Fibroblast of lung (primary cell): ENCODE measurements around the gene COPB1. TPM values are rescaled to one million over a fixed set of nuclear protein-coding genes. Genes with fewer than 3 reads are reported as not detected.

Experiments
- DNase-seq, 2 donors: peaks; one replicate each; pipeline versions ENCODE4 v3.0.0 to v3.0.0-alpha.2; 2010; ENCODE audit warnings: low read depth in 2 of 2
- H2AFZ ChIP-seq: 2 replicates; pipeline ENCODE4 v1.5.1; 2012; ENCODE audit warnings: low read length, control low read depth, inconsistent platforms
- H3K27ac ChIP-seq: 2 replicates; pipeline ENCODE4 v1.5.1; 2011; ENCODE audit warnings: low read length, control low read depth; ENCODE audit not compliant: insufficient read depth
- H3K27me3 ChIP-seq: 2 replicates; pipeline ENCODE4 v1.5.1; 2011; ENCODE audit warnings: mild to moderate bottlenecking, low read length; ENCODE audit not compliant: control insufficient read depth, insufficient read depth
- H3K36me3 ChIP-seq: 2 replicates; pipeline ENCODE4 v1.5.1; 2011; ENCODE audit warnings: low read length; ENCODE audit not compliant: control insufficient read depth, insufficient read depth
- H3K4me1 ChIP-seq: 2 replicates; pipeline ENCODE4 v1.5.1; 2011; ENCODE audit warnings: low read length; ENCODE audit not compliant: control insufficient read depth, insufficient read depth; ENCODE audit errors: extremely low read depth
- H3K4me2 ChIP-seq: 2 replicates; pipeline ENCODE4 v1.5.1; 2011; ENCODE audit warnings: low read length, control low read depth; ENCODE audit not compliant: insufficient read depth; ENCODE audit errors: extremely low read depth
- H3K4me3 ChIP-seq, 4 experiments: fragments of 200-600 bp in 1 of 4; sonication (generic) in 1 of 4; replicated peaks in 1 of 4; 2 replicates each; pipeline ENCODE4 v1.5.1; 2011 to 2016; ENCODE audit warnings: low read length in 4 of 4, low read depth in 3 of 4, mild to moderate bottlenecking in 3 of 4, control low read depth in 2 of 4, inconsistent platforms in 1 of 4, mixed read lengths in 1 of 4; ENCODE audit not compliant: insufficient read depth in 1 of 4; ENCODE audit errors: control extremely low read depth in 1 of 4
- H3K79me2 ChIP-seq: 2 replicates; pipeline ENCODE4 v1.5.1; 2012; ENCODE audit warnings: mild to moderate bottlenecking, low read length, inconsistent platforms; ENCODE audit not compliant: control insufficient read depth, insufficient read depth
- H3K9ac ChIP-seq: 2 replicates; pipeline ENCODE4 v1.5.1; 2011; ENCODE audit warnings: mild to moderate bottlenecking, low read length, control low read depth; ENCODE audit not compliant: insufficient read depth
- H3K9me3 ChIP-seq: 2 replicates; pipeline ENCODE4 v1.5.1; 2012; ENCODE audit warnings: low read depth, low read length; ENCODE audit not compliant: control insufficient read depth, insufficient read depth
- H4K20me1 ChIP-seq: 2 replicates; pipeline ENCODE4 v1.5.1; 2011; ENCODE audit warnings: low read length; ENCODE audit not compliant: control insufficient read depth, insufficient read depth; ENCODE audit errors: extremely low read depth
- CTCF ChIP-seq, 2 donors: IDR thresholded peaks in 1 of 2; conservative IDR thresholded peaks in 1 of 2; 1 replicate in 1 of 2; 2 replicates in 1 of 2; pipeline ENCODE4 v1.5.1; 2011 to 2012; ENCODE audit warnings: low read length in 2 of 2, control low read depth in 1 of 2, inconsistent platforms in 1 of 2, low read depth in 1 of 2, mild to moderate bottlenecking in 1 of 2
- EZH2 ChIP-seq: IDR thresholded peaks from 2 replicates; pipeline ENCODE4 v1.5.1; 2012; ENCODE audit warnings: low read length, control low read depth, mild to moderate bottlenecking; ENCODE audit errors: missing control alignments
- polyA plus RNA-seq, 2 donors: library from polyadenylated mRNA; depleted of rRNA in 1 of 2; stranded (reverse) in 1 of 2; unstranded in 1 of 2; fragments of >200 nt; gene quantifications; 2 replicates each; pipeline ENCODE4 v1.2.1, GENCODE V29; 2011 to 2012; ENCODE audit warnings: missing spikeins in 1 of 2
- total RNA-seq: library from RNA; depleted of rRNA; stranded (reverse); fragments of >200 nt; gene quantifications from 2 replicates; pipeline ENCODE4 v1.2.1, GENCODE V29; 2014

The COPB1 gene
- total and polyA plus RNA-seq, 2 donors (not counting 1 experiment from before 2014, with no cell fraction given): 264 to 292 TPM

- H3K9me3 ChIP-seq: no peaks in the 10 kb centered on the region
- no peak overlapping the region for H3K9ac ChIP-seq
- no peaks in the 10 kb centered on the region for H3K27me3 ChIP-seq
- H4K20me1 ChIP-seq: no peaks in the 10 kb centered on the region
- TF ChIP-seq CTCF (conservative IDR thresholded peaks at IDR 0.05 in 1 of 2, IDR thresholded peaks at IDR 0.05 in 1 of 2; ENCODE audit: low read depth in 1 of 2, low read length in 2 of 2) (peak; percentile 33 to 34), EZH2 (no peak)
- H3K27ac ChIP-seq: peak overlapping the region; percentile 32
- no peak overlapping the region for H3K4me3 ChIP-seq
- no peaks in the 10 kb centered on the region for H3K36me3 ChIP-seq
- no peak overlapping the region for H2AFZ ChIP-seq
- peaks cover 38% of the 10 kb centered on the region for H3K4me1 ChIP-seq
- DNase-seq: peak; percentile 56 to 93
- H3K4me2 ChIP-seq: peak overlapping the region; percentile 18
- H3K79me2 ChIP-seq: no peaks in the 10 kb centered on the region
Measured at GRCh38 chr11:14413307-14414069, 86.1 kb downstream of the COPB1 start.

GRCh38 chr11:14411818-14412217, 87.8 kb downstream of the COPB1 start:
- no peaks in the 10 kb centered on the region for H3K27me3 ChIP-seq
- no peaks in the 10 kb centered on the region for H3K36me3 ChIP-seq
- peaks cover 35% of the 10 kb centered on the region for H3K4me1 ChIP-seq
- no peaks in the 10 kb centered on the region for H3K9me3 ChIP-seq
- no peaks in the 10 kb centered on the region for H3K79me2 ChIP-seq
- no peaks in the 10 kb centered on the region for H4K20me1 ChIP-seq
- no peak overlapping the region for H3K9ac ChIP-seq
- TF ChIP-seq EZH2 (no peak), CTCF (conservative IDR thresholded peaks at IDR 0.05 in 1 of 2, IDR thresholded peaks at IDR 0.05 in 1 of 2; ENCODE audit: low read depth in 1 of 2, low read length in 2 of 2) (no peak)
- peak overlapping the region; percentile 4 for H3K4me2 ChIP-seq
- H2AFZ ChIP-seq: no peak overlapping the region
- H3K27ac ChIP-seq: peak overlapping the region; percentile 59
- peak; percentile 82 to 93 for DNase-seq
- no peak overlapping the region for H3K4me3 ChIP-seq

- DNase-seq: no peak
- H2AFZ ChIP-seq: no peak overlapping the region
- no peak for TF ChIP-seq EZH2
- no peak for TF ChIP-seq CTCF (conservative IDR thresholded peaks at IDR 0.05 in 1 of 2, IDR thresholded peaks at IDR 0.05 in 1 of 2; ENCODE audit: low read depth in 1 of 2, low read length in 2 of 2)
Measured at GRCh38 chr11:14409891-14410290, 89.7 kb downstream of the COPB1 start.

More at GRCh38 chr11:14409891-14410290, 89.7 kb downstream of the COPB1 start:
- Histone ChIP-seq H3K79me2 (no peaks in the 10 kb centered on the region), H3K36me3 (no peaks in the 10 kb centered on the region), H3K4me3 (no peak overlapping the region), H3K27ac (no peak overlapping the region), H4K20me1 (no peaks in the 10 kb centered on the region), H3K4me1 (peaks cover 28% of the 10 kb centered on the region), H3K4me2 (no peak overlapping the region), H3K27me3 (no peaks in the 10 kb centered on the region), H3K9ac (no peak overlapping the region), H3K9me3 (no peaks in the 10 kb centered on the region)
